M059J (cell line): ENCODE results near the gene UBAC2. TPM values are rescaled to one million over a fixed set of nuclear protein-coding genes. Genes with fewer than 3 reads are reported as not detected.
"Not testable (repeated sequence)": the region's sequence is repeated elsewhere in the genome, so short reads cannot be mapped to it uniquely, and the experiment has no call there.

Experiments
- DNase-seq: peaks from one replicate; pipeline ENCODE4 v3.0.0-alpha.2; 2012; ENCODE audit warnings: low read depth
- total RNA-seq: library from RNA; depleted of rRNA; stranded (reverse); fragments of >200 nt; shearing (Covaris generic); gene quantifications from 2 replicates; pipeline ENCODE4 v1.2.3, GENCODE V29; 2014

Gene UBAC2
- total RNA-seq, 1 experiment from 2014 or later: 61.5 TPM

- DNase-seq: not testable (repeated sequence)
These were observed 192.7 kb downstream of the UBAC2 start for GRCh38 chr13:99393391-99393790.

DNA sequence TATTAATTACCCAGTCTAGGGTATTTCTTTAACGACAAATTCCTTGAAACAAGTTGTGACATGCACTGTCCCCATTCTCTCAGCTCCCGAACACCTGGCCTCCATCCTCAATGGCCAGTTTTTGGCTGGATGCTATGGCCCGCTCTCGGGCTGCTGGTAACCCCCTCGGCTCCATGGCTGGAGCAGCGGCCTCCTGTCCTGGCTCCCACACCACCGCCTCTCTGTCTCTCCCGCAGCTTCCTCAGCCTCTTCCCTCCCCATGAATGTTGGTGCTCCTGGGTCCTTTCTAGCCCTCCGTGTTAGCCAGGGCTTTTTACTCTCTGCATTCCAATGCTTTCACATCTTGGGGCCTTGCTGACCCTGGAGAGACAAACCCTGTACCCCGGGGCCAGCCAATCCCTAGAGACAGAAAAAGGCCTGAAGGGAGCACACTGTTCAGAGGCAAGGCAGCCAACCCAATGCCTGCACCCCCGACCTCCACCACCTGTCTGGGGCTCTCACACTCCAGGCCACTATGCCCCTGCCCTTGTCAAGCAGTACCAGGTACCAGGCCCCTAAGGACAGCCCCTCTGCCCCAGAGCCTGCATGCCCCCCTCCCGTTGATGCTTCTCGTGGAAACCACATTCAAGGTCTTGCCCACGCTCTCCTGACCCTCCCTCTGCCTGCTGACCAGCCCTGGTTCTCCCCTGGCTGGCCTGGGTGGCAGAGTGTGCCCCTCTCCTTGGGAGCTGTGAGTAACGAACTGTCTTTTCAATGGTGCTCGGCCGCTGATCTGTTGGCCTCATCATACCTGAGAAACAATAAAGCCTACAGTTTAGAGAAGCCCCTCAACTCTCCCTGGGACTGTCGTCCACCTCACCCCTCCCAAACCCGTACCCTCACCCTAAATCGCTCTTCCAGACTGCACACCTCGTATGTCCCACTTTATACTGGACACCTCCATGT, 193.4 kb downstream of the UBAC2 start:
- DNase-seq: no peak

GRCh38 chr13:99395436-99395835, 194.8 kb downstream of the UBAC2 start:
- no peak for DNase-seq

DNA sequence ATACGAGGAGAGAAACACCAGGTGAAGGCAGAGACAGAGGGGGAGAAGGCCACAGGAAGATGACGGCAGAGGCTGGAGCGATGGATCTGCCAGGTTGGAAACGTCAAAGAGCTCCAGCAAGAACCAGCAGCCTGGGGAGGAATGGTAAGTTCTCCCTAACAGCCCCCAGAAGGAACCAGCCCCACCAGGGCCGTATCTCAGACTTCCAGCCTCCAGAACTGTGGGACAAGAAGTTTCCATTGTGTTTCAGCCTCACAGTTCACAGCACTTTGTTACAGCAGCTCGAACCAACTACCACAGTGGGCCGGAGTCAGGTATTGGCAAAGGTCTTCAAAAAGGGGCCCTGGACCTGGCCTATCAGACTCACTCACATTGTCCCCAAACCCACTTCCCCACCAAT, 195.8 kb downstream of the UBAC2 start:
- DNase-seq: no peak

DNA sequence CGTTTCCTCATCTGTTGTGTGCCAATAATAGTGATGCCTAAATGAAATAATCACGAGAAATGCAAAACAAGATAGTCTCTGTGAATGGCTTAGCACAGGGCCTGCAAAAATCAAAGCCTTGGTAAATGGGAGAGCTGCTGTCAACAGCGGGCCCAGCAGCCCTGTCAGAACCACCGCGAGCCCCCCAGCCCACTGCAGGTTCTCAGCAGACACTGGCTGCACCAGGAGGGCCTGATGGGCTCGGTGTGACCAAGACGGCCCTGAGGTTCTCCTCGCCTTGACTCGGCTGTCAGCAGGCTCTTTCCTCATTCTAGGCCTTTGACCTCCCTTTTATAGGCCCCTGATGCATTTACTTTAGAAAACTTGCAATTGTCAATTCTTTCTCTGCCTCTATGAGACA, 197.4 kb downstream of the UBAC2 start:
- DNase-seq: no peak

DNA sequence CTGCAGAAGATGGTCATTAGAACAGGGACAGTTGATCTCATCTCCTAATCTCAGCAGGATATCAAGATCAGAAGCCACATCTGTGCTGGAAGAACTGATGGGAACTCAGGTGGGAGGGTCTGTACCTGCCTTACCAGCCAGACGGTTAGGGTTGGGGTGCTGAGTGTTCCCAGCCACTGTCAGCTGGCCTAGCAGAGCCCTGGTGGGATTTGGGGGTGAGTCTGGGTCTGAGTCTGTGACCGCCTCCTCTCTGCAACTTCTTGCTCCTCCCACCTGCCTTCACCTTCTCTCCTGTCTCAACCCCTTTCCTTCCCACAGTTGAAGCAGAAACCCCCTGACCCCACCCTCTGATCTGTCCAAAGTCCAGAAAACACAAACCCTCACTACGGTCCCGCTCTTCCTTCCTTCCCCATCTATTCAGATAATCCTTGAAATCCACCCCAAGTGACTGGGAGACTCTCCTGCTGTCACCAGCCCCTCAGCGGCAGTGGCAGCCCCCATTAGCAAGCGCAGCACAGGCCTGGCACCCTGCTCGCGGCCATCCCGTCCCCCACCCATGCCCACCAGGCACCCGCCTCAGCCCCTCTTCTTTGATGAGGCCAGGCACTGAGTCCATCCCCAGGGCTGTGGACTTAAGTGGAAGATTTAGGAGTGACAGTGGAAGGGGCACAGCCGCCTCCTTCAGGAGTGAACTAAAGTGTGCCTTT, 198.4 kb downstream of the UBAC2 start:
- no peak for DNase-seq

DNA sequence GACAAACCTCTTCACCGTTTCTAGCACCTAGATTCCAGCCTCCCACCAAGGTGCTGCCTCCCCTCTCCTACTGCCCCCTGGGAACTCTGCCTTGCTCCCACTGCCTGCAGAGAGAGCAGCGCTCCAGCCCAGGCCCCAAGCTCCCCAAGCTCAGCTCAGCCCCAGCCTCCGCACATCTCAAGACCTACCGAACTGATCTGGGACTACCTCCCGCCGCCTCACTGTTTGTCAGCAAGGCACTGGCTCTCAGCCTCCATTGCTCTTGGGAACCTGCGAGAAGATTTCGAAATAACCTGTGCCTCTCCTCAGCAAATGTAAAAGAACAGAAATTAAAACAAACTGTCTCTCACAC, 198.9 kb downstream of the UBAC2 start:
- DNase-seq: no peak

- no peak for DNase-seq
These were observed 202.9 kb downstream of the UBAC2 start for GRCh38 chr13:99403458-99403971.

DNA sequence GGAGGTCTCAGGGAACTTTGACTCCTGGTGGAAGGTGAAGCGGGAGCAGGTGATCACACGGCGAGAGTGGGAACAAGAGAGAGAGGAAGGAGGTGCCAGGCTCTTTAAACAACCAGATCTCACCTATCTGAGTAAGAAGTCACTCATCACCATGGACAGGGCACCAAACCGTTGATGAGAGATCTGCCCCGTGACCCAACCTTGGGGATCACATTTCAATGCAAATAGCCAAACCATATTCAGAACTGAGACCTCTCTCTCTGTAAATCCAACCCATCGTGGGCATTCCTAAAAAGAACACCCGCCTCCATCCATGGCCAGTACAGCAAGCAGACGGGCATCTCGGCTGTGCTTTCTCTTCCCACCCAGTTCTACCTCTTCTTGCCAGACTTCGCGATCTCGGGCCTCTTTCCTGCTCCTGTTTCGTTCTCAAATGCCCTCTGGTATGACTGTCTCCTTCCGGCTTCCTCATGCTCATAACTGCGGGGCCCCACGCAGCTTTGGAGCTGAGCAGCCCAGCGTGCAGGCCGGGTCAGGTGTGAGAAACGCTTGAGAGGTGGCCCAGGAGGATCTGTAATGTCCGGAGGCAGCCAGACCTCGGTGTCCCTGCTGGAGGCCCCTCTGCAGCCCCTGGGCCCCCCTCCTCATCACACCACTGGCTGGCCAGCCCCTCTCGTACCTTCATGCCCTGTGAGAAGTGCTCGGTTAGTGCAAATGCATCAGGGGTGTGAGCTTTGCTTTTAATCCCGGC, 203.5 kb downstream of the UBAC2 start:
- no peak for DNase-seq

DNA sequence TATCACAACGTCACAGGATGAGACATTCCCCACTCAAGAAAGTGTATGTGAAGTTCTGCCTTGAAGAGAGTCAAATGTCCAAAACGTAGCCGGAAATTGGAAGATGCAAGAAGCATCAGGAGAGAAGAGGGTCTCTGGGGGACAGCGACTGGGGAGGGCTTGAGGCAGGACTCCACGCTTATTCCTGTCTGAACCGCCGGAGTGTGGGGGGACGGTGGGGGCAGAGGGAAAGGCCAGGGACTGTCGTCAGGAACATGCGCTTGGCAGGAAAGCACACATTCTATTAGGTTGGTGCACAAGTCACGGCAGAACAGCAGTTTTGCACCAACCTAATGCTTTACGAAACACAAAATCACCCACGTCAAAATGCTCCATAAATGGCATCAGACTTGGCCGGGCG, 205.3 kb downstream of the UBAC2 start:
- no peak for DNase-seq

GRCh38 chr13:99406799-99407201, 206.1 kb downstream of the UBAC2 start:
- DNase-seq: no peak

DNA sequence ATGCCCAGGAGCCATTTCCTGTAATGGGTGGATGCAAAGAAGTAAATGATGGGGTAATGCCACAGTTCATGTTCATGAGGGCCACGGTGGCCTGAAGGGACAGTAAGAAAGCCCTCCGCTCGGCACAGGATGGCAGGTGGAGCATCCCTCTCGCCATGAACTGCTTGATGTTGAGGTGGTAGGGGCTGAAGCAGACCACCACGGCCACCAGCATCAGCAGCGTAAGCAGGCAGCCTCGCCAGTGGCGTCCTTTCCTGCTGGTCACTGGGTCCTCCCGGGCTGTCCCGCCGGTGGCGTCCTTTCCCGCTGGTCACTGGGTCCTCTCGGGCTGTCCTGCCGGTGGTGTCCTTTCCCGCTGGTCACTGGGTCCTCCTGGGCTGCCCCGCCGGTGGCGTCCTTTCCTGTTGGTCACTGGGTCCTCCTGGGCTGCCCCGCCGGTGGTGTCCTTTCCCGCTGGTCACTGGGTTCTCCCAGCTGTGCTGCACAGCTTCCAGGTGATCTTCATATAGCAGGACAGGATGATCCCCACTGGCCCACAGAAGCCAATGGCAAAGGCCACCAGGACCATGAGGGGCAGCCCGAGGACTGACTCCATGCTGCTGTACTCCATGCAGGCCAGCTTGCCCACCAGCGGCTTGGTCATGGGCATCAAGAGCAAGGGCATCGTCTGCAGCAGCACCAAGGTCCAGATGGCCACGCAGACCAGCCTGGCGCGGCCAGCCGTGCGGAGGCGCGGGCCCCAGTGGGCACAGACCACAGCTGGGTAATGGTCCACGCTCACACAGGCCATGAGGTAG, 207.4 kb downstream of the UBAC2 start:
- no peak for DNase-seq

DNA sequence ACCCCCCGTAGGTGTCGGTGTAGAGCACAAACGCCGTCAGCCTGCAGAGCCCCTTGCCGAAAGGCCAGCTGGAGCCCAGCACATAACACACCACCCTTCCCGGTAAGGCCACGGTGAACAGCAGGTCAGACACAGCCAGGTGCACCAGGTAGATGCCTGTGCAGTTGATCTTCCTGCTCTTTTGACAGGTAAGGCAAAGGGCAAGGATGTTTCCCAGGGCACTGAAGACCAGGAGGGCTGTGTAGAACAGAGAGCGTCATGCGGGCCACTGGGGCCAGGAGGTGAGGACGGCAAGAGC, 208.0 kb downstream of the UBAC2 start:
- no peak for DNase-seq

DNA sequence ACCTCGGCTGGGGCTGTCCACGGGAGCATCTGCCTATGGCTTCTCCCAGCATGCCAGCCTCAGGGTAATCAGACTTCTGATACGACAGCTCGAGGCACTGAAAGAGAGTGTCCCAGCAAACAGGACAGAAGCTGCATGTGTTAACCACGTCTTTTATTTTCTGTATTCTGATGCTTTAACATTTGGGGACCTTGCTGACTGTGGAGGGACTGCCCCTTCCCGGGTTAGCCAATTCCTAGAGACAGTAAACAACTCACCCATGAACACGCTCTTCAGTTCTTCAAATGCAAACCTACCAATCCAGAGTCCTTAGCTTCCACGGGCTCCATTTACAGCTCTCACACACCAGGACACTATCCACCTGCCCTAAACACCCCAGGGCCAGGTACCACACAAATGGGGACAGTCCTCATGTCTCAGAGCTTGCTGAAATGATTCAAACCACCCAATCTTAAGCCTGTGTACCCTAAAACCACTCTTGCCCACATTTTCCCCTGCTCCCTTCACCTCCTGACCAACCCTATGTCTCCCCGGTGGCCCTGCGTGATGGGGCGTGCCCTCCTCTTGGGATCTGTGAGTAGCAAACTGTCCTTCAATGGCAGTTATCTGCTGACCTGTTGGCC, 208.9 kb downstream of the UBAC2 start:
- not testable (repeated sequence) for DNase-seq

GRCh38 chr13:99410646-99411475, 210.2 kb downstream of the UBAC2 start:
- DNase-seq: not testable (repeated sequence)

GRCh38 chr13:99412856-99413255, 212.2 kb downstream of the UBAC2 start:
- DNase-seq: no peak

DNA sequence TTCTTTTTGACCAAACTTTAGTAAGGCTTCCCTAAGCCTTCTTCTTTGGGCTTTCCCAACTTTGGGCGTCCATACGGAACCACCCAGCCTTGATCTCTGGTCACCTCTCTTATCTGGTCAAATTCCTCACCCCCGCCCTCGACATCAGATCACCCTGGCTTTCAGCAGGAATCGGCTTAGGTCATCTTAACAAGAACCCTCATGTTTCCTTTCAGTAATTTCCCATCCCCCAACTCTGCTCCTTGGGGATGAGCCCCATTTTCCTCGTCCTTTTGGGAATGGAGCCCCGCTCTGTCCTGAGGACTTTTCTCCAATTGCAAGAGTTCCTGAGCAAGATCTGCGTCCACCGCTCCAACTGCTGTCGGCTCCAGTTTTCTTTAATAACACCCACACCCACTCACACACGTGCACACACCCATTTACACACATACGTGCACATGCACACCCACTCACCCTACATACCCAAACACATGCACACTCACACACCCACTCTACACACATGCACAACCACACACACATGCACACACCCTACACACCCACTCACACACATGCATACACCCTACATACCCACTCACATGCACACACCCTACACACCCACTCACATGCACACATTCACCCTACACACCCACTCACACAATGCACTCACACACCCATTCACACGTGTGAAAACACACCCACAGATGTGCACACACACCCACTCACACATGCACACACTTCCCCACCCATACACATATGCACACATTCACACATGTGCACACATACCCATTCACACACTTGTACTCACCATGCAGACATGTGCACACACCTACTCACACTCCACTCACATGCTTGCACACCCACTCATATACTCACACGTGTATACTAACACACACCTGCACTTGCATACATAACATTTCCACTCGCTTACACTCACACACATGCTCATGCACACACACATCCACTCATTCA, 213.7 kb downstream of the UBAC2 start:
- no peak for DNase-seq

DNA sequence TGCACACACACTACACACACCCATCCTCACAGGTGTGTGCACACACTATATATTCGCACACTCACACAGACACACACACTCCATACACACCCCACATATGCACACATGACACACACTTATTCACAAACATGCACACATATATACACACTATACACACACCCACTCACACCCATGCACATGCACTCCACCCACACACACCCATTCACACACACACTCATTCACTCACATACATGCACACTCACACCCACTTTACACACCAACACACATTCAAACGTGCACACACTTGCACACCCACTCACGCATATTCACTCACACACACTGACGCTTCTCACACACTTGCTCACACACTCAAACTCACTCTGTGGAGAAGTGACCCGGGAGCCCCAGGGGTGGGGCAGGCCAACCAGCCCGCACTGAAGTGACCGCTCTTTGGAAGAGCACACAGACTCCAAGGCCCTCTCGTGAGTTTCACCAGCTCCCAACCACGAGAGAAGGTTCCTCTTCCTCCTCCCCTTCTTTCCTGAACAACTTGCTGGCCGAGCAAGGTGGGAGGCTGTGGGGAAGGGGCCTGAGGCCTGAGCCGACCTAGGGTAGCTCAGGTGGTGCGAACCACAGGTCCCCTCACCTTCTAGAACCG, 214.5 kb downstream of the UBAC2 start:
- DNase-seq: no peak
